Keratinocyte (primary cell): ENCODE results near the gene FATE1. TPM values are rescaled to one million over a fixed set of nuclear protein-coding genes. Genes with fewer than 3 reads are reported as not detected.

Experiments
- DNase-seq: peaks from one replicate; pipeline ENCODE4 v3.0.0-alpha.2; 2011; ENCODE audit warnings: low read depth, missing footprints, low spot score
- FAIRE-seq: peaks from 2 replicates; lab custom pipeline; 2011; peaks lifted over from hg19 to GRCh38; lab: Jason Lieb, UNC
- H2AFZ ChIP-seq: 2 replicates; pipeline ENCODE4 v1.6.0; 2012; ENCODE audit warnings: low read length, control low read depth, inconsistent platforms; ENCODE audit not compliant: control insufficient read depth
- H3K27ac ChIP-seq: 2 replicates; pipeline ENCODE4 v1.5.1; 2011; ENCODE audit warnings: low read length; ENCODE audit not compliant: control insufficient read depth, insufficient read depth
- H3K27me3 ChIP-seq: 3 replicates; pipeline ENCODE4 v1.6.0; 2011; ENCODE audit warnings: low read length; ENCODE audit not compliant: control insufficient read depth, insufficient read depth; ENCODE audit errors: extremely low read depth
- H3K36me3 ChIP-seq, 2 experiments: 2 replicates in 1 of 2; 3 replicates in 1 of 2; pipeline ENCODE4 v1.5.1; 2011; ENCODE audit warnings: low read length in 2 of 2, mild to moderate bottlenecking in 1 of 2; ENCODE audit not compliant: control insufficient read depth in 2 of 2, insufficient read depth in 2 of 2; ENCODE audit errors: extremely low read depth in 1 of 2
- H3K4me1 ChIP-seq: 3 replicates; pipeline ENCODE4 v1.5.1; 2011; ENCODE audit warnings: low read length; ENCODE audit not compliant: control insufficient read depth, insufficient read depth; ENCODE audit errors: extremely low read depth
- H3K4me2 ChIP-seq: 3 replicates; pipeline ENCODE4 v1.6.0; 2011; ENCODE audit warnings: low read depth, low read length; ENCODE audit not compliant: control insufficient read depth, insufficient read depth; ENCODE audit errors: extremely low read depth
- H3K4me3 ChIP-seq, 3 experiments: fragments of 200-600 bp in 1 of 3; sonication (generic) in 1 of 3; 2 replicates in 2 of 3; 3 replicates in 1 of 3; pipeline ENCODE4 v1.5.1; 2011 to 2016; ENCODE audit warnings: low read length in 3 of 3, mild to moderate bottlenecking in 3 of 3, control low read depth in 2 of 3, inconsistent platforms in 1 of 3, low read depth in 1 of 3, mixed read lengths in 1 of 3, mixed run types in 1 of 3, moderate library complexity in 1 of 3; ENCODE audit not compliant: control insufficient read depth in 2 of 3, insufficient read depth in 2 of 3; ENCODE audit errors: extremely low read depth in 1 of 3
- H3K79me2 ChIP-seq: 2 replicates; pipeline ENCODE4 v1.6.0; 2012; ENCODE audit warnings: low read length; ENCODE audit not compliant: control insufficient read depth, insufficient read depth
- H3K9ac ChIP-seq: 3 replicates; pipeline ENCODE4 v1.6.0; 2011; ENCODE audit warnings: low read length; ENCODE audit not compliant: control insufficient read depth, insufficient read depth; ENCODE audit errors: extremely low read depth
- H3K9me1 ChIP-seq: 3 replicates; pipeline ENCODE4 v1.6.0; 2011; ENCODE audit warnings: low read length; ENCODE audit not compliant: control insufficient read depth, insufficient read depth; ENCODE audit errors: extremely low read depth
- H3K9me3 ChIP-seq: 2 replicates; pipeline ENCODE4 v1.5.1; 2012; ENCODE audit warnings: low read depth, low read length; ENCODE audit not compliant: control insufficient read depth
- H4K20me1 ChIP-seq: 3 replicates; pipeline ENCODE4 v1.6.0; 2011; ENCODE audit warnings: low read length; ENCODE audit not compliant: control insufficient read depth, insufficient read depth; ENCODE audit errors: extremely low read depth
- EZH2 ChIP-seq: IDR thresholded peaks from one replicate; pipeline ENCODE4 v1.6.1; 2012; ENCODE audit warnings: inconsistent platforms, mild to moderate bottlenecking, low read length, moderate library complexity
- dilution Hi-C: fragments of 300-500 bp; cut with MboI; formaldehyde crosslinking; loops from one replicate; pipeline ENCODE4 v1.7.0; 2020; ENCODE audit warnings: low sequenced_read_pairs; ENCODE audit not compliant: extremely low pct_ligation_motif_present
- polyA plus RNA-seq, 5 experiments: library from polyadenylated mRNA; depleted of rRNA in 3 of 5; stranded (reverse) in 3 of 5; stranded (forward) in 1 of 5; unstranded in 1 of 5; fragments of >200 nt; gene quantifications; 1 replicate in 1 of 5; 2 replicates in 3 of 5; 3 replicates in 1 of 5; pipeline versions ENCODE4 v1.2.1 to v1.2.3, GENCODE V29; 2011 to 2012; ENCODE audit warnings: missing spikeins in 2 of 5, low read depth in 1 of 5, low replicate concordance in 1 of 5
- TF ChIP-seq, protein P1 (sequence below), 3 experiments: IDR thresholded peaks in 1 of 3; conservative IDR thresholded peaks in 1 of 3; optimal IDR thresholded peaks in 1 of 3; 2 replicates in 2 of 3; 3 replicates in 1 of 3; pipeline versions ENCODE3 to v1.5.1; 2011; ENCODE audit warnings: low read length in 3 of 3, mild to moderate bottlenecking in 3 of 3, moderate library complexity in 2 of 3, control low read depth in 1 of 3, inconsistent platforms in 1 of 3; ENCODE audit not compliant: insufficient read depth in 2 of 3; ENCODE audit errors: extremely low read depth in 1 of 3

FATE1 gene
- polyA plus RNA-seq, 1 donor (not counting 4 experiments of a cell fraction or from before 2014, with no cell fraction given) = not detected

DNA sequence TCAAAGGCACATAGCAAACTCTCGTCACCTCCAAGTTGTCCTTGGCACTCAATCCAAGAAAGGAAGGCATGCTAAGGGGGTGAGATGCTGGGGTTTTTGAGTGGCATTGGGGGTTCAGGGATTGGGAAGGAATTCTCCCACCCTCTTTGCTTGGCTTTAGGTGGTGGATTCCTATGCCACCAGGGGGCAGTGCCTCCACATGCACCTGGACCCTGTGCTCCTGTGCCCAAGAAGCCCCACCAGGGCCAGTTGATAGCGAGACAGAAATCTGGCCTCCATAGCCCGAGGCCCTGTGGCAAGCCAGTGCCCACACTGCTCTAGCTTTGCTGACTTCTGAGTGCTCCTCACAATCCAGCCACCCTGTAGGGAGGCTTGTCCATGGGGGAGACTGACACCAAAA is 2.0 kb upstream of the FATE1 start:
- Histone ChIP-seq H3K36me3 (no peaks in the 10 kb centered on the region), H3K4me1 (no peaks in the 10 kb centered on the region), H3K27me3 (no peaks in the 10 kb centered on the region), H3K27ac (no peak overlapping the region), H3K4me2 (no peak overlapping the region), H3K79me2 (no peaks in the 10 kb centered on the region), H2AFZ (no peak overlapping the region), H3K9me1 (no peaks in the 10 kb centered on the region), H4K20me1 (no peaks in the 10 kb centered on the region), H3K9ac (no peak overlapping the region), H3K9me3 (no peaks in the 10 kb centered on the region), H3K4me3 (no peak overlapping the region)
- dilution Hi-C loops = no loop called here
- FAIRE-seq (no peak), DNase-seq (no peak)
- TF ChIP-seq EZH2 = no peak
- TF ChIP-seq, protein P1, sequence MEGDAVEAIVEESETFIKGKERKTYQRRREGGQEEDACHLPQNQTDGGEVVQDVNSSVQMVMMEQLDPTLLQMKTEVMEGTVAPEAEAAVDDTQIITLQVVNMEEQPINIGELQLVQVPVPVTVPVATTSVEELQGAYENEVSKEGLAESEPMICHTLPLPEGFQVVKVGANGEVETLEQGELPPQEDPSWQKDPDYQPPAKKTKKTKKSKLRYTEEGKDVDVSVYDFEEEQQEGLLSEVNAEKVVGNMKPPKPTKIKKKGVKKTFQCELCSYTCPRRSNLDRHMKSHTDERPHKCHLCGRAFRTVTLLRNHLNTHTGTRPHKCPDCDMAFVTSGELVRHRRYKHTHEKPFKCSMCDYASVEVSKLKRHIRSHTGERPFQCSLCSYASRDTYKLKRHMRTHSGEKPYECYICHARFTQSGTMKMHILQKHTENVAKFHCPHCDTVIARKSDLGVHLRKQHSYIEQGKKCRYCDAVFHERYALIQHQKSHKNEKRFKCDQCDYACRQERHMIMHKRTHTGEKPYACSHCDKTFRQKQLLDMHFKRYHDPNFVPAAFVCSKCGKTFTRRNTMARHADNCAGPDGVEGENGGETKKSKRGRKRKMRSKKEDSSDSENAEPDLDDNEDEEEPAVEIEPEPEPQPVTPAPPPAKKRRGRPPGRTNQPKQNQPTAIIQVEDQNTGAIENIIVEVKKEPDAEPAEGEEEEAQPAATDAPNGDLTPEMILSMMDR (optimal IDR thresholded peaks at IDR 0.05 in 1 of 3, IDR thresholded peaks at IDR 0.05 in 1 of 3, conservative IDR thresholded peaks at IDR 0.05 in 1 of 3; ENCODE audit: extremely low read depth in 1 of 3, insufficient read depth in 2 of 3, low read length in 3 of 3) = peak; percentile 46 to 78 (median 64)

DNA sequence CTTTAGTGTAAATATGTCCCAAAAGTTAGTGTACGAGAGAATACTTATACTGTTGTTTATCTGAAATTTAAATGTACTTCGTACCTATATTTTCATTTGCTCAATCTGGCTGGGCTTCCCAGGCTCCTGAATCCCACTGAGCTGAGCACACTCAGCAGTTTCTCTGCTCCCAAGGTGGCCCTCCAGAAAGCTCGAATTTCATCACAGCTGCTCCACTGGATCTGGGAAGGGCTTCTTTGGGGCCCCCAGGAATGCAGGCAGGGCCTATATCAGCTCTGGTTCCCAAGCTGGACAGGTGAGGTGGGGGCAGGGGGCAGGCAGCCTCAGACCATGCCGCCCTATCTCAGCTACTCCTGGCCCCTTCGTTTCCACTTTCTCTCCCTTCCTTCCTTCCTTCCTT is 1.5 kb upstream of the FATE1 start:
- Histone ChIP-seq H3K4me1 (no peaks in the 10 kb centered on the region), H3K9me3 (no peaks in the 10 kb centered on the region), H3K4me2 (no peak overlapping the region), H3K27me3 (no peaks in the 10 kb centered on the region), H3K36me3 (no peaks in the 10 kb centered on the region), H3K9ac (no peak overlapping the region), H3K79me2 (no peaks in the 10 kb centered on the region), H2AFZ (no peak overlapping the region), H3K27ac (no peak overlapping the region), H3K4me3 (no peak overlapping the region), H3K9me1 (no peaks in the 10 kb centered on the region), H4K20me1 (no peaks in the 10 kb centered on the region)
- DNase-seq (no peak), FAIRE-seq (no peak)
- TF ChIP-seq, protein P1 (optimal IDR thresholded peaks at IDR 0.05 in 1 of 3, IDR thresholded peaks at IDR 0.05 in 1 of 3, conservative IDR thresholded peaks at IDR 0.05 in 1 of 3; ENCODE audit: extremely low read depth in 1 of 3, insufficient read depth in 2 of 3, low read length in 3 of 3) = no peak
- no peak for TF ChIP-seq EZH2
- dilution Hi-C loops = no loop called here
